Dendritic cell treated with granulocyte-macrophage colony-stimulating factor and Interleukin-4, amounts not matched to agents 40 ng/mL and 50 ng/mL, for 4 days (primary cell): Measurements from ENCODE around the gene GPR152.
"Not testable (repeated sequence)": the region's sequence is repeated elsewhere in the genome, so short reads cannot be mapped to it uniquely, and the experiment has no call there.

Experiments used
- H3K27ac Mint-ChIP-seq: one replicate; pipeline ENCODE4 v1.8.0; 2022; ENCODE audit warnings: mild to moderate bottlenecking, mixed read lengths
- H3K27me3 Mint-ChIP-seq: one replicate; pipeline ENCODE4 v1.8.0; 2022; ENCODE audit warnings: mild to moderate bottlenecking, mixed read lengths
- H3K36me3 Mint-ChIP-seq: one replicate; pipeline ENCODE4 v1.8.0; 2022; ENCODE audit warnings: low read depth, mixed read lengths
- H3K4me1 Mint-ChIP-seq: one replicate; pipeline ENCODE4 v1.8.0; 2022; ENCODE audit warnings: low read depth, mixed read lengths
- H3K4me3 Mint-ChIP-seq: one replicate; pipeline ENCODE4 v1.8.0; 2022; ENCODE audit warnings: mild to moderate bottlenecking, moderate library complexity, mixed read lengths
- H3K9me3 Mint-ChIP-seq: one replicate; pipeline ENCODE4 v1.8.0; 2022; ENCODE audit warnings: mixed read lengths
- intact Hi-C: fragments of 100-400 bp; cut with micrococcal nuclease; formaldehyde crosslinking; loops from one replicate; pipeline ENCODE4 v1.15.0; 2022

The GPR152 gene

DNA sequence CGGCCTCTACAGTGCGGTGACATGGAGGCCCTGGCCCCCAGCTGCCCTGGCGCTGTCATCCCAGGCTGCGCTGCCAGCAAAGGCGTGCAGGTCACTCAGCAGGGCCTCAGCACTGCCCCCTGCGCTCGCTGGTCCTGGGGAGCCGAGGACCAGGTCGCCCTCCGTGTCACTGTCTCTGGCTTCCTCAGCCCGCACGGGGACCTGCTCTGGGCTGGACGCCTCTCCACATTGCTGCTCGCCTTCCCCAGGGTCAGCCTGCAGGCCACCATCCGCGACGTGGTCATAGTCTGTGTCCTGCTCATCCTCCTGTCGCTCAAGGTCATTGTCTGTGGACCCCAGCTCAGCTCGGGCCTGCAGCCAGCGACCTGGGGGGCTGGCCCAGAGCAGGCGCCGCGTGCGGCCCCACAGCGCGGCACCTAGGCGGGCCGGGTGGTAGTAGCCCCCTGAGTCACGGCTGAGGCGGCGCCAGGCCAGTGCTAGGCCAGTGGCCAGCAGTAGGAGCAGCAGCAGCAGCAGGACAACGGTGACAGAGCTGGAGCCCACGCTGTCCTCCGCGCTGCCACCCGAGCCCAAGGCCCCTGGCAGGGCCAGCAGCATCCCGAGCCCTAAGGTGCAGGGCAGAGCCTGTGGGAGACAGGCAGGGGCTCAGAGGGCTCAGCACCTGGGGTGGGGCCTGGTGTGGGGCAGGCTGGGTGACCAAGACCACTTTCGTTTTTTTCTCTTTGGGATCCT lies 16.6 kb downstream of the GPR152 start:
- peaks cover 98% of the 10 kb centered on the region for H3K36me3 Mint-ChIP-seq
- no peaks in the 10 kb centered on the region for H3K27me3 Mint-ChIP-seq
- peaks cover 53% of the 10 kb centered on the region for H3K4me1 Mint-ChIP-seq
- no peak overlapping the region for H3K27ac Mint-ChIP-seq
- intact Hi-C loops: loop anchor here (5.0 kb wide), 1 partner anchor 71 kb away; the partner anchor contains the start of genes CDK2AP2 and PITPNM1
- no peak overlapping the region for H3K4me3 Mint-ChIP-seq
- H3K9me3 Mint-ChIP-seq: no peaks in the 10 kb centered on the region

DNA sequence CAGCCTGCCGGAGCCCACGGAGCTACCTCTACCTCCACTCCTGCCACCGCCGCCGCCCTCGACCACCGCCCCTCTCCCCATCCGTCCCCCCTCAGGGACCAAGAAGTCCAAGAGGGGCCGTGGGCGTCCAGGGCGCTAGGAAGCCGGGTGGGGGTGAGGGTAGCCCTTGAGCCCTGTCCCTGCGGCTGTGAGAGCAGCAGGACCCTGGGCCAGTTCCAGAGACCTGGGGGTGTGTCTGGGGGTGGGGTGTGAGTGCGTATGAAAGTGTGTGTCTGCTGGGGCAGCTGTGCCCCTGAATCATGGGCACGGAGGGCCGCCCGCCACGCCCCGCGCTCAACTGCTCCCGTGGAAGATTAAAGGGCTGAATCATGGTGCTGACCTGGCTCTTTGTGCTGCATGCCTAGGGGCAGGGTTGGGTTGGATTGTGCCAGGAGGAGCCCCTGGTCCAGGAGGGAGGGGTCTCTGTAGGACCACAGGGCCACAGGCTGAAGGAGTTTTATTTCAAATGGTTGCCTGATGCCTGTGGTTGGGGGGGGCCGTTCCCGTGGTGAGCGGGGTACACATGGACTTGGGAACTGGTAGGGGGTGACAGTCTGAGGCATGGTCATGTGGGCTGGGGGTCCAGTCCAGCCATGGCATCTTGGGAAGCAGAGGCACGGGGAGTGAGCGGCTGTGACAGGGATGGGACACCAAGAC lies 17.4 kb downstream of the GPR152 start:
- intact Hi-C loops: loop anchor here (5.0 kb wide), 1 partner anchor 72 kb away; the partner anchor contains the start of genes CDK2AP2 and PITPNM1
- Mint-ChIP-seq H3K9me3 (no peaks in the 10 kb centered on the region), H3K36me3 (peaks cover 98% of the 10 kb centered on the region), H3K4me1 (peaks cover 46% of the 10 kb centered on the region), H3K27me3 (no peaks in the 10 kb centered on the region), H3K27ac (no peak overlapping the region), H3K4me3 (no peak overlapping the region)

DNA sequence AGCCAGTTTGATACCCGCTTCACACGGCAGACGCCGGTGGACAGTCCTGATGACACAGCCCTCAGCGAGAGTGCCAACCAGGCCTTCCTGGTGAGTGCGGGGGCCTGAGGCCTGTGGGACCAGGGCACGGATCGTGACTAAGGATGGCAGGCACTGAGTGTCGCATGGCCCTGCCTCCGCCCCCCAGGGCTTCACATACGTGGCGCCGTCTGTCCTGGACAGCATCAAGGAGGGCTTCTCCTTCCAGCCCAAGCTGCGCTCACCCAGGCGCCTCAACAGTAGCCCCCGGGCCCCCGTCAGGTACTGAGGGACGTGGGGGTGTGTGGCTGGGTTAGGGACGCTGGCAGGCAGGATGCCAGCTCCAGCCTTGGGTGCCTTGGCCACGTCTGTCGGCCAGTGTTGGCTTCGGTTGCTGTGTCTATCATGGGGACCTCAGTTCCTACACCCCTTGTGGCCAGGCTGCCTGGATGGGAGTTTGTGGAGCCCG lies 18.1 kb downstream of the GPR152 start:
- Mint-ChIP-seq H3K36me3 (peaks cover 94% of the 10 kb centered on the region), H3K27me3 (no peaks in the 10 kb centered on the region), H3K27ac (no peak overlapping the region), H3K4me1 (peaks cover 39% of the 10 kb centered on the region), H3K4me3 (no peak overlapping the region), H3K9me3 (no peaks in the 10 kb centered on the region)
- intact Hi-C loops: no loop called here

DNA sequence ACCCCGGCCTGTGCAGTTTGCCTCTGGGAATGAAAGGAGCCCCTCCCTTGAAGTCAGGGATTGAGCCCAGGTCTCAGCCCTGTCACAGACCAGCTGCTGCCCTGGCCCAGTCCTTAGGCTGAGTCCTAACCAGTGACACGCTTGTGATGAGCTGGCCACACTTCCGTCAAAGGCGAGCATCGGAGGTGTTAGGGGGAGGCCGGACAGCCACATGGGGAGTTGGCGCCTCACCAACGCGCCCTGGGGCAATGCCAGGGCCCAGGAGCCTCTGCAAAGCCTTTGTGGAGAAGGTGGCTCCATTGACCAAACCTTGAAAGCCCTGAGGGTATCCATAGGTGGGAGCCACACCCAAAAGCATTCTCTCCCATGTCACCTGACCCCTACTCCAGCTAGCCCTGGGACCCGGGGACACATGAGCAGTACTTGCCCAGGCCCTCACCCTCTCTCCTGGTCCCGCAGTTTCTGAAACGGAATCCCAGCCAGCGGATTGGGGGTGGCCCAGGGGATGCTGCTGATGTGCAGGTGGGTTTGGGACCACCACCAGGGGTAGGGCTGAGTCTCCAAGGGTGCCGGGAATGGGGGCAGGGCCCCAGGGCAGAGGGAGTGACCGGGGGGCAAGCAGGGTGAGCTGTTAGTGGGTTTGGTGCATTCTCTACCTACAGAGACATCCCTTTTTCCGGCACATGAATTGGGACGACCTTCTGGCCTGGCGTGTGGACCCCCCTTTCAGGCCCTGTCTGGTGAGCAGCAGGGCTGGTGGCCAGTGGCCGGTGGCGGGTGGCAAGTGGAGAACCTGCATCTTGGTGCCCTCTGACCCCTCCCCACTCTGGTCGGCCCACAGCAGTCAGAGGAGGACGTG lies 18.8 kb downstream of the GPR152 start:
- H3K36me3 Mint-ChIP-seq: peaks cover 94% of the 10 kb centered on the region

DNA sequence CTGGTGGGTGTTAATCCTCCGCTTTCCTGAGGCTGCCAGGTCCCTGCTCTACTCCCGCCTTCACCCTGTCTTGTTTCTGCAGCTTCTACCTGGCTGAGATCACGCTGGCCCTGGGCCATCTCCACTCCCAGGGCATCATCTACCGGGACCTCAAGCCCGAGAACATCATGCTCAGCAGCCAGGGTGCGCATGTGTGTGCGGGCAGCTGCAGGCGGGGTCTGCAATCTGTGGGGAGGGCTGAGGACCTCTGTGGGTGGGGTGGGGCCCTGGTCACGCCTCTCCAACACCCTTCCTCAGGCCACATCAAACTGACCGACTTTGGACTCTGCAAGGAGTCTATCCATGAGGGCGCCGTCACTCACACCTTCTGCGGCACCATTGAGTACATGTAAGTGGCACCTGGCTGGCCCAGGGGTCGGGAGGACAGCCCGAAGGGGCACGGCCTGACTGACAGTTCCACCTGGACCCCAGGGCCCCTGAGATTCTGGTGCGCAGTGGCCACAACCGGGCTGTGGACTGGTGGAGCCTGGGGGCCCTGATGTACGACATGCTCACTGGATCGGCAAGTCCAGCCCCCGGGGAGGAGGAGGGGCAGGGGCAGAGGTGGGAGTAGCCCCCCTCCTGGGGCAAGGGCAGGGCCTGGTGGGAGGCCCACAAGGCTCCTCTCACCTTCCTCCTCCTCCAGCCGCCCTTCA lies 19.7 kb downstream of the GPR152 start:
- Mint-ChIP-seq H3K27ac (no peak overlapping the region), H3K9me3 (no peaks in the 10 kb centered on the region), H3K4me1 (peaks cover 37% of the 10 kb centered on the region), H3K4me3 (no peak overlapping the region), H3K36me3 (peaks cover 94% of the 10 kb centered on the region), H3K27me3 (no peaks in the 10 kb centered on the region)
- intact Hi-C loops: no loop called here

More for the DNA sequence above, 18.8 kb downstream of the GPR152 start:
- H3K27me3 Mint-ChIP-seq: no peaks in the 10 kb centered on the region
- no peaks in the 10 kb centered on the region for H3K9me3 Mint-ChIP-seq
- H3K4me1 Mint-ChIP-seq: peaks cover 39% of the 10 kb centered on the region
- H3K4me3 Mint-ChIP-seq: no peak overlapping the region
- intact Hi-C loops: no loop called here
- H3K27ac Mint-ChIP-seq: no peak overlapping the region

DNA sequence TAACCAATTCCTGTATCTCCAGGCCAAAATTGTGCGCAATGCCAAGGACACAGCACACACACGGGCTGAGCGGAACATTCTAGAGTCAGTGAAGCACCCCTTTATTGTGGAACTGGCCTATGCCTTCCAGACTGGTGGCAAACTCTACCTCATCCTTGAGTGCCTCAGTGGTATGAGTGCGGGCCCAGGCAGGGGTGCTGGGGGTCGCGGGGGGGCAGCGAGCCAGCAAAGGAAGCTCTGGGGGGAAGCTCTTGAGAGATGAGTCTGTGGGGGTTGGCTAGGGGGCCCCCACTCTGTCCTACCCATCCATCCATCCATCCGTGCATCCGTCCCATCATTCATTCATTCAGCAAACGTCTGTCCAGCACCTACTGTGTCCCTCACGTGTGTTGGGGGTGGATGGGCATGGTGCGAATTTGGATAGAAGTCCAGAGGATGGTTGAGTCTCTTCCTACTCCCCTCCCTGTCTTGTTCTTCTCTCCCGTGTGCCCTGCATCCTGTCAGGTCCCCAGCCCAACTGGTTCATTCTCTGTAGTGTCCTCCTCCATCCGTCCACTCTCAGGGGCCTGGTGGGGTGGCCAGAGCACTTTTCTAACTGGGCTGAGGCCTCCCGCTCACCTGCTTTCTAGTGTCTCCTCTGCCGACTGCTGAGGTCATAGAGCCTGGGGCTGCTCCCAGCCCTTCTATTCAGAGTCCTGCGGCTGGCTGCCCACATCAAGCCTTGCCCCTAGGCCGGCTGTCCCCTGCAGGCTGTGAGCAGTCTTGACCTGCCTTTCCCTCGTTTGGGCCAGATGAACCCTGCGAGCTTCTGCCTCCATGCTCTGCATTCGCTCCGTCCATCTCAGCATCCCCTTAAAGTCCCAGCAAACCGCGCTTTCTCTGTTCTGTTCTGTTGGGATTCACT lies 20.9 kb downstream of the GPR152 start:
- Mint-ChIP-seq H3K27me3 (no peaks in the 10 kb centered on the region), H3K9me3 (no peaks in the 10 kb centered on the region), H3K36me3 (peaks cover 84% of the 10 kb centered on the region), H3K27ac (no peak overlapping the region), H3K4me1 (peaks cover 32% of the 10 kb centered on the region), H3K4me3 (no peak overlapping the region)
- intact Hi-C loops: no loop called here

DNA sequence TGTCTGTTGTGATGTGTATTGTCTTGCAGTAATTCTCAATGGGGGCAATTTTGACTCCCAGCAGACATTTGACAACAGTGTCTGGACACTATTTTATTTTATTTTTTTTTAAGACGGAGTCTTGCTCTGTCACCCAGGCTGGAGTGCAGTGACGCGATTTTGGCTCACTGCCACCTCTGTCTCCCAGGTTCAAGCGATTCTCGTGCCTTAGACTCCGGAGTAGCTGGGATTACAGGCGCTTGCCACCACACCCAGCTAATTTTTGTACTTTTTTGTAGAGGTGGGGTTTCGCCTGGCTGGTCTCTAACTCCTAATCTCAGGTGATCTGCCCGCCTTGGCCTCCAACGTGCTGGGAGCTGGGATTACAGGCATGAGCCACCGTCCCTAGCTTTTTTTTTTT lies 22.8 kb downstream of the GPR152 start:
- peaks cover 66% of the 10 kb centered on the region for H3K36me3 Mint-ChIP-seq

DNA sequence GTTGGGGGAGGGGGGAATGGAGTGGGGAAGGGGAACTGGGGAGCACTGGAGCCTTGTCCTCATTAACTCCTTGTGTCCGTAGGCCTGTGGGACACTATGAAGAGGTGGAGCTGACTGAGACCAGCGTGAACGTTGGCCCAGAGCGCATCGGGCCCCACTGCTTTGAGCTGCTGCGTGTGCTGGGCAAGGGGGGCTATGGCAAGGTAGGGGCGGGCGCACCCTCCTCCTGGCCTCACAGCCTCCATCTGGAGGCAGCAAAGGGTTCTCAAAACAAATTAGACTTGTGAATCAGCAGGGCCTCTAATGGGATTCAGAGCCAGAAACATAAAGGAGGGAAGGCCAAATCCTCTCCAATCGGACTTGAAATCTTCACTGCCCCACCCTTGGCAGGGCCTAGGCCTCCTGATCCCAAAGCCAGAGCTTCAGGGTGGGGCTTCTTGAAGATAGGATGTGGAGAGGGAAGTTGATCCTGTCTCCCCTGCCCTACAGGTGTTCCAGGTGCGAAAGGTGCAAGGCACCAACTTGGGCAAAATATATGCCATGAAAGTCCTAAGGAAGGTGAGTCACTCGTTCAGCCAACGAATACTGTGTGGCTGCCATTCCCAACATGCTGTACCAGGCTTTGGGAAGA lies 23.4 kb downstream of the GPR152 start:
- peak overlapping the region; percentile 88 for H3K27ac Mint-ChIP-seq
- no peaks in the 10 kb centered on the region for H3K9me3 Mint-ChIP-seq
- no peaks in the 10 kb centered on the region for H3K27me3 Mint-ChIP-seq
- H3K4me3 Mint-ChIP-seq: peak overlapping the region; percentile 97
- H3K4me1 Mint-ChIP-seq: peaks cover 27% of the 10 kb centered on the region
- intact Hi-C loops: loop anchor here (5.0 kb wide), 2 partner anchors 37 to 38 kb away; partner anchors contain the start of genes RAD9A and TMEM134
- peaks cover 60% of the 10 kb centered on the region for H3K36me3 Mint-ChIP-seq

More for the DNA sequence above, 22.8 kb downstream of the GPR152 start:
- Mint-ChIP-seq H3K4me3 (no peak overlapping the region), H3K27me3 (no peaks in the 10 kb centered on the region), H3K4me1 (peaks cover 23% of the 10 kb centered on the region), H3K27ac (no peak overlapping the region), H3K9me3 (no peaks in the 10 kb centered on the region)
- intact Hi-C loops: loop anchor here (5.0 kb wide), 2 partner anchors 37 to 38 kb away; partner anchors contain the start of genes RAD9A and TMEM134

DNA sequence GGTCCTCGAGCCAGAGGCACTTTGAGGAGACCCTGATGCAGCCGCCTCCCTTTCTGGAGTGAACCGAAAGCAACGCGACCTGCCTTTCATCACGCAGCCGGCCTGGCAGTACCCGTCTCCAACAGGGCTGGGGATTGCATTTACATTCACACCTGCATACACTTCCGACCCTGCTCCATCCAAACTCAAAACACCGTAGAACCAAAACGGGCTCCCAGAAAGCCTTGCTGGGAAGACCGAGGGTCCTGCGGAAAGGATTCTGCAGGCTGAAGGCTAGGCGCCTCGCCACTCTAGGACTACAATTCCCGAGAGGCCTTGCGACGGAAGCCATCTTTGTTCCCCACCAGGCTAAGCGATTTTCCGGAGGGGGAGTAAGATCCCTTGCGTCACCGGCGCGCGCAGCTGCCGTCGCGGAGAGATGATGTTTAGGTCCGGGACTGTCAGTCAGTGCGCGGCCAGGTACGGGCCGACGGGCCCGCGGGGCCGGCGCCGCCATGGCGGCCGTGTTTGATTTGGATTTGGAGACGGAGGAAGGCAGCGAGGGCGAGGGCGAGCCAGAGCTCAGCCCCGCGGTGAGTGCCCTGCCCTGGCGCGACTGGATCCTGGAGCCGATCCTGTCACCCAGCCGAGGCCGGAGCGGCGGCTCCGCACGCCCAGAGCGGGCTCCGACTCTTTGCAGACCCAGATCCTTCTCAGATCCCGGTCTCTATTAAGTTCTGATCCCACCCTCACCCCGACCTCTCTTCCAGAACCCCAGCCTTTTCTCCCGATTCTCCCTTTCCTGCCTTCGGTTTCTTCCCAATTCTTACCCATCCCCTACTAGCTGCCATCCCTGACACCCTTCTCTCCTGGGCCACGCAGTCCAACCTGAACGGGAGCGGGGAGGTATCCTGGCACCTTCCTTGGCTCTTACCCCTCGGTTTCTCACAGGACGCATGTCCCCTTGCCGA lies 24.2 kb downstream of the GPR152 start, which contains the start of gene RPS6KB2:
TSS of gene RPS6KB2 (plus strand) at position 443 of the 950 bp plus-strand sequence. CDS start at position 495, 52 bp downstream.
- Mint-ChIP-seq H3K4me3 (peak within 1 kb of the TSS; percentile 97), H3K27ac (peak within 1 kb of the TSS; percentile 88), H3K9me3 (no peaks in the 10 kb centered on the region), H3K27me3 (no peaks in the 10 kb centered on the region), H3K36me3 (peaks cover 52% of the 10 kb centered on the region), H3K4me1 (peaks cover 27% of the 10 kb centered on the region)
- intact Hi-C loops: loop anchor here (5.0 kb wide), 2 partner anchors 36 to 39 kb away; partner anchors contain the start of genes RAD9A and TMEM134

DNA sequence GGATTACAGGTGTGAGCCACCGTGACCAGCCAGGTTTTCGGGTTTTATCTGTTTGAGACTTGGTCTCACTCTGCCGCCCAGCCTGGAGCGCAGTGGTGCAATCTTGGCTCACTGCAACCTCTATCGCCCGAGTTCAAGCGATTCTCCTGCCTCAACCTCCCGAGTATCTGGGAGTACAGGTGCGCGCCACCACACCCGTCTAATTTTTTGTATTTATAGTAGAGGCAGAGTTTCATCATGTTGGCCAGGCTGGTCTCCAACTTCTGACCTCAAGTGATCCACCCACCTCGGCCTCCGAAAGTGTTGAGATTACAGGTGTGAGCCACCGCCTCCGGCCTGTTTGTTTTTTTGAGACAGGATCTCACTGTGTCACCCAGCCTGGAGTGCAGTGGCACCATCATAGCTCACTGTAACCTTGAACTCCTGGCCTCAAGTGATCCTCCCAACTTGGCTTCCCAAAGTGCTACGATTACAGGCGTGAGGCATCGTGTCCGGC lies 25.1 kb downstream of the GPR152 start:
- Mint-ChIP-seq H3K36me3 (peaks cover 43% of the 10 kb centered on the region), H3K27ac (peak overlapping the region; percentile 88), H3K4me3 (peak overlapping the region; percentile 97), H3K4me1 (peaks cover 35% of the 10 kb centered on the region)
- intact Hi-C loops: loop anchor here (5.0 kb wide), 2 partner anchors 35 to 40 kb away; partner anchors contain the start of genes RAD9A and TMEM134
- H3K27me3 Mint-ChIP-seq, H3K9me3 Mint-ChIP-seq: not testable (repeated sequence)
